ENCODE results near the gene PAPPA.

- TF ChIP-seq CTCF (conservative IDR thresholded peaks at IDR 0.05 in 1 of 2, IDR thresholded peaks at IDR 0.05 in 1 of 2; ENCODE audit: extremely low read depth in 1 of 2, insufficient read depth in 1 of 2, low read depth in 1 of 2, low read length in 2 of 2), result no peak
- TF ChIP-seq EZH2 (IDR thresholded peaks at IDR 0.05; ENCODE audit: borderline replicate concordance, low read length), result no peak
These were observed 110.8 kb downstream of the PAPPA start for GRCh38 chr9:116264361-116264760.

Measured in mammary epithelial cell (primary cell).